Measurements from ENCODE around the gene TMEM169. TPM values are rescaled to one million over a fixed set of nuclear protein-coding genes. Genes with fewer than 3 reads are reported as not detected.

The TMEM169 gene
- total and polyA plus RNA-seq, 4 donors, result 7.7 to 21.1 (median 18.8) TPM

- no peaks in the 10 kb centered on the region for H3K9me3 ChIP-seq (ENCODE audit: control insufficient read depth, insufficient read depth, low read length)
- no peaks in the 10 kb centered on the region for H3K27me3 ChIP-seq (ENCODE audit: control insufficient read depth, insufficient read depth, low read length)
- H3K27ac ChIP-seq (ENCODE audit: low read depth, low read length), result no peak overlapping the region
- peaks cover 11% of the 10 kb centered on the region for H3K36me3 ChIP-seq (ENCODE audit: control insufficient read depth, insufficient read depth, low read length)
- H3K4me3 ChIP-seq (ENCODE audit: low read depth, low read length), result no peak overlapping the region
- DNase-seq (ENCODE audit: low read depth in 4 of 6, low spot score in 6 of 6), result no peak
- WGBS (ENCODE audit: insufficient coverage), result 100% methylated on average over 1 of the region's 2 CpGs
- H3K4me1 ChIP-seq (ENCODE audit: control insufficient read depth, insufficient read depth, low read length), result no peaks in the 10 kb centered on the region
Measured at GRCh38 chr2:216049452-216049851, 32.3 kb upstream of the TMEM169 start.

DNA sequence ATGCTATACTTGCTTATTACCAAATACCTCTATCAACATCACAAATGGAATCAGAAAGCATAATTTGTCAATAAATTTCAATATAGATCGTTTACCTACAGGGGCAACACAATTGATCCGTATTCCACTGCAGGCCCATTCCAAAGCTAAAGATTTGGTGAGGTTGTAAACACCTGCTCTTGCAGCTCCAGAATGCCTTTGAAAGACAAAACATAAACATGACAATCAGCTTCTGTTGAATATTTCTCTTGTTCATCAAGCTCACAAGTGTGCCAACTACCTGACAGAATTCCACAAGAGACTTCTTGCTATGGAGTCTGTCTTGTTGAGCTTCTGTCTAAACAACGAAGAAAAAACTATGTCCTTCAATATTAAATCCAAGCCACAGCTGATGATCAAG is 30.4 kb upstream of the TMEM169 start:
- DNase-seq (ENCODE audit: low read depth in 4 of 6, low spot score in 6 of 6), result no peak
- Histone ChIP-seq H3K4me1 (ENCODE audit: control insufficient read depth, insufficient read depth, low read length) (no peaks in the 10 kb centered on the region), H3K4me3 (ENCODE audit: low read depth, low read length) (no peak overlapping the region), H3K36me3 (ENCODE audit: control insufficient read depth, insufficient read depth, low read length) (peaks cover 11% of the 10 kb centered on the region), H3K9me3 (ENCODE audit: control insufficient read depth, insufficient read depth, low read length) (no peaks in the 10 kb centered on the region), H3K27ac (ENCODE audit: low read depth, low read length) (no peak overlapping the region), H3K27me3 (ENCODE audit: control insufficient read depth, insufficient read depth, low read length) (no peaks in the 10 kb centered on the region)
- 86% methylated on average over 1 of the region's 3 CpGs for WGBS (ENCODE audit: insufficient coverage)

GRCh38 chr2:216052420-216052819 is 29.3 kb upstream of the TMEM169 start:
- H3K36me3 ChIP-seq (ENCODE audit: control insufficient read depth, insufficient read depth, low read length), result peaks cover 11% of the 10 kb centered on the region
- no peak for DNase-seq (ENCODE audit: low read depth in 4 of 6, low spot score in 6 of 6)
- no peaks in the 10 kb centered on the region for H3K27me3 ChIP-seq (ENCODE audit: control insufficient read depth, insufficient read depth, low read length)
- 100% methylated on average over 1 of the region's 2 CpGs for WGBS (ENCODE audit: insufficient coverage)
- H3K4me1 ChIP-seq (ENCODE audit: control insufficient read depth, insufficient read depth, low read length), result no peaks in the 10 kb centered on the region
- no peaks in the 10 kb centered on the region for H3K9me3 ChIP-seq (ENCODE audit: control insufficient read depth, insufficient read depth, low read length)
- no peak overlapping the region for H3K27ac ChIP-seq (ENCODE audit: low read depth, low read length)
- no peak overlapping the region for H3K4me3 ChIP-seq (ENCODE audit: low read depth, low read length)

DNA sequence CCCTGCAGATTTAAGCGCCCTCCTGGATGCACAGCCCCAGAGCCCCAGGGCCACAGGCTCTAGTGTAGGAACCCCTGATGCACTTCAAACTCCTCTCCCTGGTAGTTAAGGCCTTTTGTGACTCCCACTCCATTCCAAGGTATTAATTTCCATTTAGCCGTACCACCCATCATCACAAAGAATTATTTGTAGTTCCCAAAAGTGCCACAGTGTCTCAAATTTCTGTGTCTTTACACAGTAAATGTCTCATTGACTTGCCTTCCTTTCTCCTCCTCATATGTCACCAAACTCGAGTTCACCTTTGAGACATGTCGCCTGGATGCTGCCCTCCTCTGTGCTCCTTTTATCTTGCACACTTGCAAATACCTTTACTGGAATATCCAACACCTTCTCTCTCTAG is 26.0 kb upstream of the TMEM169 start:
- H3K36me3 ChIP-seq (ENCODE audit: control insufficient read depth, insufficient read depth, low read length), result peaks cover 13% of the 10 kb centered on the region
- WGBS (ENCODE audit: insufficient coverage), result 84% methylated on average over 4 of the region's 4 CpGs
- DNase-seq (ENCODE audit: low read depth in 4 of 6, low spot score in 6 of 6), result no peak
- no peaks in the 10 kb centered on the region for H3K27me3 ChIP-seq (ENCODE audit: control insufficient read depth, insufficient read depth, low read length)
- H3K27ac ChIP-seq (ENCODE audit: low read depth, low read length), result no peak overlapping the region
- H3K4me3 ChIP-seq (ENCODE audit: low read depth, low read length), result no peak overlapping the region
- no peaks in the 10 kb centered on the region for H3K9me3 ChIP-seq (ENCODE audit: control insufficient read depth, insufficient read depth, low read length)
- H3K4me1 ChIP-seq (ENCODE audit: control insufficient read depth, insufficient read depth, low read length), result no peaks in the 10 kb centered on the region

DNA sequence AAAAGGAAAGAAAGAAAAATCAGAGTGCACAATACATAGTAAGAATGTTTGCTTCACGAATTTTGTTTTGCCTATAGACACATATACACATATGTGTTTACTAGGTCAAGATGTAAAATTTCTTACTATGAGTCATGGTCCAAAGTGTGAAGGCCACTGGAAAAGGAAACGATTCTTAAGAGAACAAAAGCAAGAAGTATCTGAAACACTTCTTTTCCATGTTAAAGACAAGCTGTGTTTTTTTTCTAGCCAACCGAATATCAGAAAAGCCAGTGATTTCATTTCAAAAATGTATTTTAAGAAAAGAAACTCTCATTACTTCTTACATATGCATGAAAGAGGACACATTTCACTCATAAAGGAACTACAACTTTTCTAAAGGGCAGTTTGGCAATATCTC is 25.0 kb upstream of the TMEM169 start:
- Histone ChIP-seq H3K36me3 (ENCODE audit: control insufficient read depth, insufficient read depth, low read length) (peaks cover 9% of the 10 kb centered on the region), H3K4me3 (ENCODE audit: low read depth, low read length) (no peak overlapping the region), H3K27ac (ENCODE audit: low read depth, low read length) (no peak overlapping the region), H3K4me1 (ENCODE audit: control insufficient read depth, insufficient read depth, low read length) (no peaks in the 10 kb centered on the region), H3K27me3 (ENCODE audit: control insufficient read depth, insufficient read depth, low read length) (no peaks in the 10 kb centered on the region), H3K9me3 (ENCODE audit: control insufficient read depth, insufficient read depth, low read length) (no peaks in the 10 kb centered on the region)
- no peak for DNase-seq (ENCODE audit: low read depth in 4 of 6, low spot score in 6 of 6)
- WGBS (ENCODE audit: insufficient coverage), result no CpG with 5 or more reads among the region's 3 CpGs

DNA sequence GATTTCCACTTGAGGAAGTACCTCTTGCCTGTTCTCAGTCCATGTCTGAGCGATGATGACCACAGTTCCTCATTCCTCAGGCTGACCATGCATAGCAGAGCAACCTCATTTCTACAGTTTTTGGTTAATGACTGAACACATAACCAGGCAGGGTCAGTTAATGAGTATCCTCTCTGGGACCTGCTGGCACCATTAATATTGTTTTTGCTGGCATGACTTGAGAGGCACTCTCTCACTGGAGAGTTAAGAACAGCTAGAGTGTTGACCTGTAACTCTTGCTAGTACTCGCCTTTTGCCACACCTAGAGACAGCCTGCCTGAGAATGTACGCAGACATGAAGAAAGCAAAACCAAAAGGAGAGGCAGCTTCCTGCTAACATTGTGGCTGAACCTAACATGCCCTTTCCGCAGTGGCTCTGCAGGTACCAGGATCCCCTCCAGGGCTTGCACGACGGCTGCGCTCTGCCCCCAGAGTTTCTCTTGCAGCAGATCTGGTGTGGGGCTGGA is 24.0 kb upstream of the TMEM169 start:
- no peak overlapping the region for H3K4me3 ChIP-seq (ENCODE audit: low read depth, low read length)
- no peaks in the 10 kb centered on the region for H3K9me3 ChIP-seq (ENCODE audit: control insufficient read depth, insufficient read depth, low read length)

GRCh38 chr2:216059233-216059834 is 22.4 kb upstream of the TMEM169 start:
- WGBS (ENCODE audit: insufficient coverage), result no CpG with 5 or more reads among the region's 5 CpGs
- DNase-seq (ENCODE audit: low read depth in 4 of 6, low spot score in 6 of 6), result no peak
- peaks cover 9% of the 10 kb centered on the region for H3K36me3 ChIP-seq (ENCODE audit: control insufficient read depth, insufficient read depth, low read length)
- no peak overlapping the region for H3K4me3 ChIP-seq (ENCODE audit: low read depth, low read length)
- H3K27me3 ChIP-seq (ENCODE audit: control insufficient read depth, insufficient read depth, low read length), result no peaks in the 10 kb centered on the region
- H3K9me3 ChIP-seq (ENCODE audit: control insufficient read depth, insufficient read depth, low read length), result no peaks in the 10 kb centered on the region
- no peaks in the 10 kb centered on the region for H3K4me1 ChIP-seq (ENCODE audit: control insufficient read depth, insufficient read depth, low read length)
- no peak overlapping the region for H3K27ac ChIP-seq (ENCODE audit: low read depth, low read length)

More for the DNA sequence above, 24.0 kb upstream of the TMEM169 start:
- Histone ChIP-seq H3K27ac (ENCODE audit: low read depth, low read length) (no peak overlapping the region), H3K4me1 (ENCODE audit: control insufficient read depth, insufficient read depth, low read length) (no peaks in the 10 kb centered on the region), H3K27me3 (ENCODE audit: control insufficient read depth, insufficient read depth, low read length) (no peaks in the 10 kb centered on the region), H3K36me3 (ENCODE audit: control insufficient read depth, insufficient read depth, low read length) (peaks cover 9% of the 10 kb centered on the region)
- WGBS (ENCODE audit: insufficient coverage), result 94% methylated on average over 4 of the region's 7 CpGs
- peak in 1 of 6 donors; percentile 16 for DNase-seq (ENCODE audit: low read depth in 4 of 6, low spot score in 6 of 6)

GRCh38 chr2:216064014-216064630 is 17.6 kb upstream of the TMEM169 start:
- no peaks in the 10 kb centered on the region for H3K27me3 ChIP-seq (ENCODE audit: control insufficient read depth, insufficient read depth, low read length)
- peak in 1 of 6 donors; percentile 37 for DNase-seq (ENCODE audit: low read depth in 4 of 6, low spot score in 6 of 6)
- H3K9me3 ChIP-seq (ENCODE audit: control insufficient read depth, insufficient read depth, low read length), result no peaks in the 10 kb centered on the region
- no peak overlapping the region for H3K4me3 ChIP-seq (ENCODE audit: low read depth, low read length)
- WGBS (ENCODE audit: insufficient coverage), result no CpG with 5 or more reads among the region's 2 CpGs
- H3K27ac ChIP-seq (ENCODE audit: low read depth, low read length), result no peak overlapping the region
- no peaks in the 10 kb centered on the region for H3K4me1 ChIP-seq (ENCODE audit: control insufficient read depth, insufficient read depth, low read length)
- peaks cover 2% of the 10 kb centered on the region for H3K36me3 ChIP-seq (ENCODE audit: control insufficient read depth, insufficient read depth, low read length)

DNA sequence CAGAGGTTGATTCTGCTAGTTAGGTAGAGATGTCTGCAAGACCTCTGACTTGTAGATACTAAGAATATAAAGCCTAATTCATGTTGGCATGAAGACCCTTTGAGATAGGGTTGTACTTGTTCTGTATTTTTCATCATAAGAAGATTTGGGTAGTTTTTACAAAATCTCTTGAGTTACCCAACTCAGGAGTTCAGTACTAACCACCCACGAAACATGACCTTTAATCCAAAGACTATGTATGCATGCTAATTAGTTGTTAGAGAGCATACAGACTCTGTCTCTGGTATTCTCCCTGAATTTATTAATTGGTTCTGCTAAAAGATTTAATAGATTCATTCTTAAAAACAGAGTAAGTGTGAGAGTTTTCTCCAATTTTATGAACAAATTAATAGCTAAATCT is 17.1 kb upstream of the TMEM169 start:
- no CpG with 5 or more reads among the region's 1 CpG for WGBS (ENCODE audit: insufficient coverage)
- H3K4me3 ChIP-seq (ENCODE audit: low read depth, low read length), result no peak overlapping the region
- no peaks in the 10 kb centered on the region for H3K27me3 ChIP-seq (ENCODE audit: control insufficient read depth, insufficient read depth, low read length)
- no peak overlapping the region for H3K27ac ChIP-seq (ENCODE audit: low read depth, low read length)
- DNase-seq (ENCODE audit: low read depth in 4 of 6, low spot score in 6 of 6), result no peak
- peaks cover 2% of the 10 kb centered on the region for H3K36me3 ChIP-seq (ENCODE audit: control insufficient read depth, insufficient read depth, low read length)
- H3K9me3 ChIP-seq (ENCODE audit: control insufficient read depth, insufficient read depth, low read length), result no peaks in the 10 kb centered on the region
- no peaks in the 10 kb centered on the region for H3K4me1 ChIP-seq (ENCODE audit: control insufficient read depth, insufficient read depth, low read length)

DNA sequence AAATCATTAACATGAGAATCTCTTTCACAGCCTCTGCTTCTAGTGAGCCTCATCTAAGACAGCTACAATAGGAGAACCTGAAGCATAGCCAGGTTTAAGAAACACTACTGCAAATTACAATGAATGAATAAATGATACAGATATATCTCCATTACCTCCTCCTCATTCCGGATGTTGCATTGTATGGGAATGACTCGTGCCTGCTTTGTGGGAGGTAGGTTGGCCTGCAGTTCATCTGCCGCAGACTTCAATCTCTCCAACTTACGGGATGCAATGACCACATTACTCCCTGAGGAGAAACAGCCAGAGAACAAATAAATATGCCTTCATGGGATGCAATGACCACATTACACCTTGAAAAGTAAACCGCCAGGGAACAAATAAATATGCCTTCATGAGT is 15.5 kb upstream of the TMEM169 start:
- no peaks in the 10 kb centered on the region for H3K27me3 ChIP-seq (ENCODE audit: control insufficient read depth, insufficient read depth, low read length)

More for the DNA sequence above, 15.5 kb upstream of the TMEM169 start:
- no peak for DNase-seq (ENCODE audit: low read depth in 4 of 6, low spot score in 6 of 6)
- Histone ChIP-seq H3K27ac (ENCODE audit: low read depth, low read length) (no peak overlapping the region), H3K4me1 (ENCODE audit: control insufficient read depth, insufficient read depth, low read length) (no peaks in the 10 kb centered on the region), H3K4me3 (ENCODE audit: low read depth, low read length) (no peak overlapping the region), H3K9me3 (ENCODE audit: control insufficient read depth, insufficient read depth, low read length) (no peaks in the 10 kb centered on the region), H3K36me3 (ENCODE audit: control insufficient read depth, insufficient read depth, low read length) (no peaks in the 10 kb centered on the region)
- 92% methylated on average over 2 of the region's 5 CpGs for WGBS (ENCODE audit: insufficient coverage)

All from spinal cord (tissue), 10 donors.